Esophagus muscularis mucosa (tissue), 3 donors: ENCODE data around the gene DOCK8.

Source experiments
- EP300 ChIP-seq: sonication (generic); formaldehyde crosslinking; IDR thresholded peaks from one replicate; pipeline ENCODE4 v1.6.1; 2017; ENCODE audit warnings: antibody characterized with exemption
- POLR2A ChIP-seq: fragments of 450-650 bp; IDR thresholded peaks from one replicate; pipeline ENCODE4 v1.6.1; 2017; ENCODE audit warnings: antibody characterized with exemption, moderate library complexity, mild to moderate bottlenecking, low read depth
- POLR2AphosphoS5 ChIP-seq, 2 donors: sonication (generic); formaldehyde crosslinking; IDR thresholded peaks; one replicate each; pipeline ENCODE4 v1.6.1; 2017; ENCODE audit warnings: antibody characterized with exemption in 2 of 2

- no peak for TF ChIP-seq POLR2AphosphoS5 (IDR thresholded peaks at IDR 0.05)
- TF ChIP-seq POLR2A: no peak
- no peak for TF ChIP-seq EP300
Observed at GRCh38 chr9:366620-367019, 152.0 kb downstream of the DOCK8 start.
